Thoracic aorta (tissue), 2 donors: Measurements from ENCODE around the gene BRWD1. TPM values are rescaled to one million over a fixed set of nuclear protein-coding genes. Genes with fewer than 3 reads are reported as not detected.
A peak's percentile ranks its signal among the peaks of the same experiment; 100 is the strongest.

Experiments used
- ATAC-seq: fragments of 150-250 bp; one replicate; pipeline ENCODE4 v1.8.0; 2017; ENCODE audit warnings: low read depth; ENCODE audit not compliant: insufficient number of reproducible peaks, low FRiP score
- DNase-seq: peaks from one replicate; pipeline ENCODE4 v3.0.0-alpha.2; 2020; ENCODE audit warnings: low spot score
- H3K27ac ChIP-seq, 2 donors: fragments of 200-600 bp; sonication (generic); 1 replicate in 1 of 2; 2 replicates in 1 of 2; pipeline ENCODE4 v1.5.1; 2016; ENCODE audit warnings: mild to moderate bottlenecking in 2 of 2, moderate library complexity in 2 of 2
- H3K27me3 ChIP-seq: fragments of 200-600 bp; sonication (generic); replicated peaks from 2 replicates; pipeline ENCODE4 v1.6.0; 2016; ENCODE audit warnings: mild to moderate bottlenecking; ENCODE audit not compliant: insufficient read depth
- H3K36me3 ChIP-seq: fragments of 200-600 bp; sonication (generic); one replicate; pipeline ENCODE4 v1.5.1; 2016
- H3K4me1 ChIP-seq, 2 donors: fragments of 200-600 bp; sonication (generic); 1 replicate in 1 of 2; 2 replicates in 1 of 2; pipeline versions ENCODE4 v1.5.1 to v1.6.0; 2016; ENCODE audit warnings: low read depth in 2 of 2, mild to moderate bottlenecking in 1 of 2; ENCODE audit not compliant: control insufficient read depth in 1 of 2
- H3K4me3 ChIP-seq: fragments of 200-600 bp; sonication (generic); 2 replicates; pipeline ENCODE4 v1.5.1; 2016; ENCODE audit warnings: mild to moderate bottlenecking
- H3K9me3 ChIP-seq: fragments of 200-600 bp; sonication (generic); 2 replicates; pipeline ENCODE4 v1.5.1; 2016
- CTCF ChIP-seq: fragments of 200-600 bp; sonication (generic); IDR thresholded peaks from one replicate; pipeline ENCODE4 v1.5.1; 2019; ENCODE audit warnings: antibody characterized with exemption
- total RNA-seq, 2 donors: library from RNA; depleted of rRNA; stranded (reverse); fragments of >200 nt; gene quantifications; one replicate each; pipeline versions ENCODE4 v1.1.0 to v1.2.3, GENCODE V29; 2016

The BRWD1 gene
- 10 to 100 TPM; 56.0 to 81.6 TPM for total RNA-seq

- DNase-seq: no peak
- TF ChIP-seq CTCF: peak; percentile 23
Measured at GRCh38 chr21:39313571-39314142, at the start of gene BRWD1. Gene BRWD1 (minus strand): TSS chr21:39313632. CDS start chr21:39313491, 141 bp downstream.

GRCh38 chr21:39362733-39363132 is 49.3 kb upstream of the BRWD1 start:
- TF ChIP-seq CTCF: no peak
- H3K27ac ChIP-seq: no peak overlapping the region
- H3K4me3 ChIP-seq: no peak overlapping the region
- DNase-seq: no peak
- ATAC-seq: no peak
- no peaks in the 10 kb centered on the region for H3K27me3 ChIP-seq
- peaks cover 0 to 11% of the 10 kb centered on the region in 2 donors for H3K4me1 ChIP-seq
- no peaks in the 10 kb centered on the region for H3K36me3 ChIP-seq
- H3K9me3 ChIP-seq: no peaks in the 10 kb centered on the region

More at GRCh38 chr21:39313571-39314142, at the start of gene BRWD1:
- ATAC-seq: peak; percentile 74
- Histone ChIP-seq H3K4me1 (peaks cover 12 to 16% of the 10 kb centered on the region in 2 donors), H3K27me3 (no peaks in the 10 kb centered on the region), H3K27ac (peak within 1 kb of the TSS; percentile 88 to 92), H3K9me3 (no peaks in the 10 kb centered on the region), H3K4me3 (peak within 1 kb of the TSS; percentile 75), H3K36me3 (peaks cover 4% of the 10 kb centered on the region)

GRCh38 chr21:39359382-39359781 is 46.0 kb upstream of the BRWD1 start:
- no peak overlapping the region for H3K27ac ChIP-seq
- no peak for ATAC-seq
- no peaks in the 10 kb centered on the region for H3K36me3 ChIP-seq
- no peak for DNase-seq
- TF ChIP-seq CTCF: no peak
- peaks cover 0 to 5% of the 10 kb centered on the region in 2 donors for H3K4me1 ChIP-seq
- no peak overlapping the region for H3K4me3 ChIP-seq
- H3K27me3 ChIP-seq: no peaks in the 10 kb centered on the region
- no peaks in the 10 kb centered on the region for H3K9me3 ChIP-seq

- DNase-seq: no peak
- no peak for TF ChIP-seq CTCF
Measured at GRCh38 chr21:39353295-39353694, 39.9 kb upstream of the BRWD1 start.

GRCh38 chr21:39350094-39351005 is 36.9 kb upstream of the BRWD1 start:
- Histone ChIP-seq H3K9me3 (no peaks in the 10 kb centered on the region), H3K27ac (peak overlapping the region; percentile 67 to 68), H3K4me3 (peak overlapping the region; percentile 79), H3K36me3 (no peaks in the 10 kb centered on the region), H3K27me3 (no peaks in the 10 kb centered on the region), H3K4me1 (peaks cover 11 to 31% of the 10 kb centered on the region in 2 donors)
- no peak for TF ChIP-seq CTCF
- no peak for DNase-seq
- no peak for ATAC-seq

More at GRCh38 chr21:39353295-39353694, 39.9 kb upstream of the BRWD1 start:
- Histone ChIP-seq H3K9me3 (no peaks in the 10 kb centered on the region), H3K36me3 (no peaks in the 10 kb centered on the region), H3K4me1 (peaks cover 0 to 7% of the 10 kb centered on the region in 2 donors), H3K27me3 (no peaks in the 10 kb centered on the region), H3K4me3 (no peak overlapping the region), H3K27ac (no peak overlapping the region)
- no peak for ATAC-seq
